IMR-90 (cell line): ENCODE results near the gene CCR5. TPM values are rescaled to one million over a fixed set of nuclear protein-coding genes. Genes with fewer than 3 reads are reported as not detected.
A peak's percentile ranks its signal among the peaks of the same experiment; 100 is the strongest.

ENCODE experiments used
- ATAC-seq: fragments of 200-7000 bp; cut with Tn5 transposase; 2 replicates; pipeline ENCODE4 v1.9.1; 2020; ENCODE audit warnings: low read depth, mild to moderate bottlenecking, moderate library complexity
- BruUV-seq: library from RNA; stranded (reverse); fragments of 400-500 nt; replicated peaks from 2 replicates; lab custom pipeline; 2021; lab: Mats Ljungman, UMichigan
- CTCF ChIA-PET: fragments of 300-600 bp; formaldehyde crosslinking; extraction: SDS; loops from one replicate; lab custom pipeline; 2021; ENCODE audit warnings: antibody characterized with exemption; lab: Yijun Ruan, JAX
- POLR2A ChIA-PET: fragments of 300-600 bp; sonication (Branson Sonifier 250); formaldehyde crosslinking; loops from one replicate; lab custom pipeline; 2022; ENCODE audit warnings: antibody characterized with exemption; ENCODE audit not compliant: unreplicated experiment; lab: Charles Lee
- DNase-seq: peaks from one replicate; pipeline ENCODE4 v3.0.0; 2013
- H2AFZ ChIP-seq: replicated peaks from 2 replicates; pipeline ENCODE3; 2013; ENCODE audit warnings: low read length, mild to moderate bottlenecking; ENCODE audit not compliant: poor library complexity
- H2AK5ac ChIP-seq: 2 replicates; pipeline ENCODE4 v1.6.1; 2013; ENCODE audit warnings: low read depth, low read length, inconsistent platforms
- H2AK9ac ChIP-seq: replicated peaks from 2 replicates; pipeline ENCODE3; 2013; ENCODE audit warnings: mild to moderate bottlenecking, low read depth, low read length, moderate library complexity; ENCODE audit not compliant: poor library complexity
- H2BK120ac ChIP-seq: 2 replicates; pipeline ENCODE4 v1.6.1; 2013; ENCODE audit warnings: low read depth, low read length, inconsistent platforms
- H2BK15ac ChIP-seq: 3 replicates; pipeline ENCODE4 v1.6.1; 2013; ENCODE audit warnings: low read depth, low read length, inconsistent platforms
- H2BK20ac ChIP-seq: 2 replicates; pipeline ENCODE4 v1.6.1; 2013; ENCODE audit warnings: low read depth, mild to moderate bottlenecking, inconsistent platforms, low read length, moderate library complexity
- H2BK5ac ChIP-seq: 2 replicates; pipeline ENCODE4 v1.6.1; 2013; ENCODE audit warnings: mild to moderate bottlenecking, low read depth, low read length, inconsistent platforms; ENCODE audit not compliant: poor library complexity, severe bottlenecking
- H3K14ac ChIP-seq: replicated peaks from 2 replicates; pipeline ENCODE4 v1.6.1; 2013; ENCODE audit warnings: low read depth, low read length, inconsistent platforms
- H3K18ac ChIP-seq: 2 replicates; pipeline ENCODE4 v1.6.1; 2013; ENCODE audit warnings: low read depth, low read length, control low read depth
- H3K23ac ChIP-seq: 2 replicates; pipeline ENCODE4 v1.6.1; 2013; ENCODE audit warnings: low read depth, low read length, inconsistent platforms
- H3K27ac ChIP-seq: 2 replicates; pipeline ENCODE4 v1.5.1; 2013; ENCODE audit warnings: mild to moderate bottlenecking, control low read depth, low read length; ENCODE audit not compliant: insufficient read depth
- H3K27me3 ChIP-seq: 2 replicates; pipeline ENCODE4 v1.6.1; 2013; ENCODE audit warnings: low read length; ENCODE audit not compliant: control insufficient read depth, insufficient read depth
- H3K36me3 ChIP-seq: 2 replicates; pipeline ENCODE4 v1.6.1; 2013; ENCODE audit warnings: low read length, mixed read lengths; ENCODE audit not compliant: control insufficient read depth, insufficient read depth
- H3K4ac ChIP-seq: 2 replicates; pipeline ENCODE4 v1.6.1; 2013; ENCODE audit warnings: low read depth, low read length, inconsistent platforms
- H3K4me1 ChIP-seq: 2 replicates; pipeline ENCODE4 v1.6.1; 2013; ENCODE audit warnings: low read length, mixed read lengths; ENCODE audit not compliant: control insufficient read depth, insufficient read depth
- H3K4me2 ChIP-seq: 2 replicates; pipeline ENCODE4 v1.6.1; 2013; ENCODE audit warnings: low read depth, mild to moderate bottlenecking, control low read depth, low read length, moderate library complexity
- H3K4me3 ChIP-seq: 2 replicates; pipeline ENCODE4 v1.5.1; 2013; ENCODE audit warnings: low read depth, mild to moderate bottlenecking, control low read depth, low read length, moderate library complexity; ENCODE audit not compliant: insufficient read depth
- H3K56ac ChIP-seq: 2 replicates; pipeline ENCODE4 v1.6.1; 2013; ENCODE audit warnings: low read length, inconsistent platforms; ENCODE audit not compliant: insufficient read depth; ENCODE audit errors: extremely low read depth
- H3K79me1 ChIP-seq, 2 experiments: 2 replicates each; pipeline ENCODE4 v1.6.1; 2013; ENCODE audit warnings: low read length in 2 of 2, inconsistent platforms in 1 of 2, low read depth in 1 of 2
- H3K9ac ChIP-seq: 2 replicates; pipeline ENCODE4 v1.6.1; 2013; ENCODE audit warnings: low read depth, low read length, control low read depth
- H3K9me1 ChIP-seq: 2 replicates; pipeline ENCODE4 v1.6.1; 2013; ENCODE audit warnings: low read length, inconsistent platforms; ENCODE audit not compliant: insufficient read depth
- H3K9me3 ChIP-seq: 2 replicates; pipeline ENCODE4 v1.6.1; 2013; ENCODE audit warnings: low read length; ENCODE audit not compliant: control insufficient read depth, insufficient read depth
- H4K20me1 ChIP-seq: 2 replicates; pipeline ENCODE4 v1.6.1; 2013; ENCODE audit warnings: low read length, inconsistent platforms; ENCODE audit not compliant: insufficient read depth
- H4K5ac ChIP-seq: 2 replicates; pipeline ENCODE4 v1.6.1; 2013; ENCODE audit warnings: mild to moderate bottlenecking, low read depth, low read length, control low read depth
- H4K8ac ChIP-seq, 2 experiments: 2 replicates each; pipeline ENCODE4 v1.6.1; 2013; ENCODE audit warnings: low read depth in 2 of 2, low read length in 2 of 2, control low read depth in 1 of 2, inconsistent platforms in 1 of 2
- H4K91ac ChIP-seq: 2 replicates; pipeline ENCODE4 v1.6.1; 2013; ENCODE audit warnings: low read depth, low read length, inconsistent platforms; ENCODE audit not compliant: insufficient read depth
- CEBPB ChIP-seq: IDR thresholded peaks from 2 replicates; pipeline ENCODE4 v1.6.1; 2012; ENCODE audit warnings: low read depth, low read length, improper control_type of control experiment
- CHD1 ChIP-seq: IDR thresholded peaks from 2 replicates; pipeline ENCODE4 v1.6.1; 2012; ENCODE audit warnings: low read depth, low read length, improper control_type of control experiment
- FOS ChIP-seq: fragments of 150-350 bp; IDR thresholded peaks from 2 replicates; pipeline ENCODE4 v1.6.1; 2016; ENCODE audit warnings: low read depth, low read length
- MAFK ChIP-seq: IDR thresholded peaks from 2 replicates; pipeline ENCODE4 v1.6.1; 2012; ENCODE audit warnings: low read depth, low read length, improper control_type of control experiment
- MAZ ChIP-seq: IDR thresholded peaks from 2 replicates; pipeline ENCODE4 v1.6.1; 2012; ENCODE audit warnings: low read depth, mild to moderate bottlenecking, low read length, improper control_type of control experiment, moderate library complexity, borderline replicate concordance
- MXI1 ChIP-seq: IDR thresholded peaks from 2 replicates; pipeline ENCODE4 v1.6.1; 2012; ENCODE audit warnings: low read depth, mild to moderate bottlenecking, low read length, moderate library complexity, borderline replicate concordance
- POLR2A ChIP-seq: IDR thresholded peaks from 2 replicates; pipeline ENCODE4 v1.6.1; 2012; ENCODE audit warnings: mild to moderate bottlenecking, low read depth, low read length
- RFX5 ChIP-seq: IDR thresholded peaks from 2 replicates; pipeline ENCODE4 v1.8.0; 2012; ENCODE audit warnings: low read depth, mild to moderate bottlenecking, low read length, moderate library complexity
- SMC3 ChIP-seq: fragments of 150-350 bp; IDR thresholded peaks from 2 replicates; pipeline ENCODE4 v1.6.1; 2016; ENCODE audit warnings: low read depth, mild to moderate bottlenecking, antibody characterized with exemption, low read length, moderate library complexity
- WGBS, 2 experiments: methylation state at CpG; one replicate each; pipeline versions ENCODE4 v1.1.5 to v1.1.7; 2013; ENCODE audit warnings: missing lambda C conversion rate in 2 of 2; ENCODE audit not compliant: insufficient read length in 1 of 2; ENCODE audit errors: extremely low coverage in 2 of 2; 5-methylcytosine and 5-hydroxymethylcytosine counted together
- dilution Hi-C: fragments of 300-500 bp; cut with HindIII; formaldehyde crosslinking; loops from one replicate; pipeline ENCODE4 v1.14.3; 2018; ENCODE audit warnings: low sequenced_read_pairs; ENCODE audit not compliant: unreplicated experiment
- in situ Hi-C: fragments of 300-500 bp; cut with MboI; formaldehyde crosslinking; loops from 3 replicates; pipeline ENCODE4 v1.14.3; 2019; ENCODE audit warnings: low sequenced_read_pairs, inconsistent platforms, mixed read lengths
- intact Hi-C: fragments of 100-400 bp; cut with micrococcal nuclease; formaldehyde crosslinking; loops from 2 replicates; pipeline ENCODE4 v1.10.0; 2022
- polyA plus RNA-seq, 3 experiments: library from polyadenylated mRNA; depleted of rRNA; stranded (reverse); fragments of >200 nt; gene quantifications; 2 replicates each; pipeline ENCODE4 v1.2.3, GENCODE V29; 2012; ENCODE audit warnings: low replicate concordance in 1 of 3
- total RNA-seq: library from RNA; depleted of rRNA; stranded (reverse); fragments of >200 nt; gene quantifications from 2 replicates; pipeline ENCODE4 v1.2.3, GENCODE V29; 2012
- TF ChIP-seq, protein P1 (sequence below): conservative IDR thresholded peaks from 2 replicates; pipeline ENCODE4 v1.5.1; 2012; ENCODE audit warnings: mild to moderate bottlenecking, low read depth, low read length, improper control_type of control experiment
- TF ChIP-seq, protein P2 (sequence below): fragments of 150-350 bp; IDR thresholded peaks from 2 replicates; pipeline ENCODE4 v1.6.1; 2017; ENCODE audit warnings: mild to moderate bottlenecking, antibody characterized with exemption, low read length, low read depth
- TF ChIP-seq, protein P3 (sequence below): fragments of 150-350 bp; IDR thresholded peaks from 2 replicates; pipeline ENCODE4 v1.6.1; 2016; ENCODE audit warnings: low read depth, mild to moderate bottlenecking, low read length, moderate library complexity, borderline replicate concordance

The CCR5 gene
- total and polyA plus RNA-seq, 2 of the 4 experiments (the other 2 are of a cell fraction), result not detected

DNA sequence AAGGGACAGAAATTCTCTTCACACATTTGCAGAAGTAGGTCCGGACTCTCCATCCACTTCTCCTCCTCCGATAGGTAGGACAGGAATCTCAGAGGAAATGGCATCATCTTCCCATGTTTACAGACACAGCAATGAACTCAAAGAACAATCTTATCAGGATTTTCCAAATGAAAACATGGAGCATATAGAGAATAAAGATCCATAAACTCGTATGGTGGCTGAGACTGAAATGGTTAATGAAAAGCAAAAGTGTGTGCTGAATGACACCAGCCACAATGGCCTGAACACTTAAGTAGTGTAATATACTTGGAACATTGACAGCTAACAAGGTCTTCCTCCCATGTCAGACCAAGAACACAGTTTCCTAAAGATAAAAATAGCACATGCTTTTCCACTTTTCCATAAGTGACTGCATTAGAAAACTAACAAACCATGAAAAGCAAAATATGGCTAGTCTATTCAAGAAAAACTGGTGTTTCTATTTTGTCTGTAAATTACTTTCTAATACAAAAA, 42.1 kb downstream of the CCR5 start:
- ATAC-seq (no peak), DNase-seq (peak; percentile 16)
- Histone ChIP-seq H3K9me3 (no peaks in the 10 kb centered on the region), H3K9me1 (no peaks in the 10 kb centered on the region), H3K23ac (no peak overlapping the region), H4K5ac (no peak overlapping the region), H3K18ac (no peak overlapping the region), H3K56ac (no peak overlapping the region), H2AFZ (no peak overlapping the region), H3K36me3 (no peaks in the 10 kb centered on the region), H2BK20ac (no peak overlapping the region; the same call in 1 of the 2 replicates), H4K8ac (peak overlapping the region in 1 of 2 experiments; percentile 54; a peak in 1 of 4 replicates), H3K4me2 (no peak overlapping the region), H3K27ac (no peak overlapping the region), H3K9ac (no peak overlapping the region), H3K27me3 (peaks cover 4% of the 10 kb centered on the region; the same call in 1 of the 2 replicates), H2BK120ac (no peak overlapping the region), H2AK9ac (no peak overlapping the region), H3K4me1 (peaks cover 6% of the 10 kb centered on the region), H3K4ac (no peak overlapping the region), H3K4me3 (no peak overlapping the region), H3K79me1 (no peaks in the 10 kb centered on the region), H4K20me1 (no peaks in the 10 kb centered on the region), H4K91ac (no peak overlapping the region), H2BK5ac (no peak overlapping the region), H3K14ac (0 out of 2 replicates have a peak overlapping the region, but pooled peaks have one; percentile 33), H2BK15ac (no peak overlapping the region), H2AK5ac (no peak overlapping the region)
- CTCF ChIA-PET, result no interaction called here
- WGBS, 2 experiments, result no CpG with 5 or more reads among the region's 3 CpGs
- POLR2A ChIA-PET, result no interaction called here
- no peak for TF ChIP-seq FOS
- TF ChIP-seq, protein P1, sequence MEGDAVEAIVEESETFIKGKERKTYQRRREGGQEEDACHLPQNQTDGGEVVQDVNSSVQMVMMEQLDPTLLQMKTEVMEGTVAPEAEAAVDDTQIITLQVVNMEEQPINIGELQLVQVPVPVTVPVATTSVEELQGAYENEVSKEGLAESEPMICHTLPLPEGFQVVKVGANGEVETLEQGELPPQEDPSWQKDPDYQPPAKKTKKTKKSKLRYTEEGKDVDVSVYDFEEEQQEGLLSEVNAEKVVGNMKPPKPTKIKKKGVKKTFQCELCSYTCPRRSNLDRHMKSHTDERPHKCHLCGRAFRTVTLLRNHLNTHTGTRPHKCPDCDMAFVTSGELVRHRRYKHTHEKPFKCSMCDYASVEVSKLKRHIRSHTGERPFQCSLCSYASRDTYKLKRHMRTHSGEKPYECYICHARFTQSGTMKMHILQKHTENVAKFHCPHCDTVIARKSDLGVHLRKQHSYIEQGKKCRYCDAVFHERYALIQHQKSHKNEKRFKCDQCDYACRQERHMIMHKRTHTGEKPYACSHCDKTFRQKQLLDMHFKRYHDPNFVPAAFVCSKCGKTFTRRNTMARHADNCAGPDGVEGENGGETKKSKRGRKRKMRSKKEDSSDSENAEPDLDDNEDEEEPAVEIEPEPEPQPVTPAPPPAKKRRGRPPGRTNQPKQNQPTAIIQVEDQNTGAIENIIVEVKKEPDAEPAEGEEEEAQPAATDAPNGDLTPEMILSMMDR, result no peak
- TF ChIP-seq MAFK, result no peak
- no peak for TF ChIP-seq POLR2A
- TF ChIP-seq CHD1, result no peak
- TF ChIP-seq MXI1, result no peak
- TF ChIP-seq SMC3, result no peak
- no peak for TF ChIP-seq CEBPB
- TF ChIP-seq, protein P2, sequence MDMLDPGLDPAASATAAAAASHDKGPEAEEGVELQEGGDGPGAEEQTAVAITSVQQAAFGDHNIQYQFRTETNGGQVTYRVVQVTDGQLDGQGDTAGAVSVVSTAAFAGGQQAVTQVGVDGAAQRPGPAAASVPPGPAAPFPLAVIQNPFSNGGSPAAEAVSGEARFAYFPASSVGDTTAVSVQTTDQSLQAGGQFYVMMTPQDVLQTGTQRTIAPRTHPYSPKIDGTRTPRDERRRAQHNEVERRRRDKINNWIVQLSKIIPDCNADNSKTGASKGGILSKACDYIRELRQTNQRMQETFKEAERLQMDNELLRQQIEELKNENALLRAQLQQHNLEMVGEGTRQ, result no peak
- TF ChIP-seq RFX5, result no peak
- TF ChIP-seq, protein P3, sequence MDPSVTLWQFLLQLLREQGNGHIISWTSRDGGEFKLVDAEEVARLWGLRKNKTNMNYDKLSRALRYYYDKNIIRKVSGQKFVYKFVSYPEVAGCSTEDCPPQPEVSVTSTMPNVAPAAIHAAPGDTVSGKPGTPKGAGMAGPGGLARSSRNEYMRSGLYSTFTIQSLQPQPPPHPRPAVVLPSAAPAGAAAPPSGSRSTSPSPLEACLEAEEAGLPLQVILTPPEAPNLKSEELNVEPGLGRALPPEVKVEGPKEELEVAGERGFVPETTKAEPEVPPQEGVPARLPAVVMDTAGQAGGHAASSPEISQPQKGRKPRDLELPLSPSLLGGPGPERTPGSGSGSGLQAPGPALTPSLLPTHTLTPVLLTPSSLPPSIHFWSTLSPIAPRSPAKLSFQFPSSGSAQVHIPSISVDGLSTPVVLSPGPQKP, result no peak
- no peak for TF ChIP-seq MAZ
- dilution Hi-C loops, result no loop called here
- in situ Hi-C loops, result no loop called here
- intact Hi-C loops, result no loop called here
- no TSS peak for BruUV-seq
